GM12865 (cell line): Measurements from ENCODE around the gene HYAL4.
"Not testable (repeated sequence)": the region's sequence is repeated elsewhere in the genome, so short reads cannot be mapped to it uniquely, and the experiment has no call there.

Experiments
- DNase-seq: peaks from one replicate; pipeline ENCODE4 v3.0.0; 2010; ENCODE audit warnings: low read depth
- H3K4me3 ChIP-seq: 2 replicates; pipeline ENCODE4 v1.5.1; 2011; ENCODE audit warnings: mild to moderate bottlenecking, low read depth, low read length, control low read depth
- CTCF ChIP-seq: IDR thresholded peaks from 2 replicates; pipeline ENCODE4 v1.5.1; 2011; ENCODE audit warnings: low read length, control low read depth, low read depth, inconsistent platforms; ENCODE audit not compliant: insufficient read depth; ENCODE audit errors: missing control alignments

Gene HYAL4

DNA sequence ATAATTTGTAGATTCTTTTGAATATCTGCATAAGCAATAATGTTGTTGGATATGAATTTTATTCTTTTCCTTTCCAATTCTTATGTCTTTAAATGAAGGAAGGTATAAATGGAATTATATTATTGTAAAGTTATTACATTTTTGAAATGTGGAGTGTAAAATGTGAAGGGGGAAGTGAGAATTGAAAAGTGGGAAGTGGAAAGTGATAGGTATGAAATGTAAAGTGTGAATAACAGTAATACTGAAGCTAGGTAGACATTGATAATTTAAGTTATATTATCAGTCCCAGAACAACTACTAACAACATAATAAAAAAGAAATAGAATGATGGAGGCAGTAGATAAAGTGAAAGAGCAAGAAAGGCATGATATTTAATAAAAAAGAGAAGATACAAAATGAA, 39.7 kb upstream of the HYAL4 start:
- H3K4me3 ChIP-seq = no peak overlapping the region
- DNase-seq = no peak
- no peak for TF ChIP-seq CTCF

DNA sequence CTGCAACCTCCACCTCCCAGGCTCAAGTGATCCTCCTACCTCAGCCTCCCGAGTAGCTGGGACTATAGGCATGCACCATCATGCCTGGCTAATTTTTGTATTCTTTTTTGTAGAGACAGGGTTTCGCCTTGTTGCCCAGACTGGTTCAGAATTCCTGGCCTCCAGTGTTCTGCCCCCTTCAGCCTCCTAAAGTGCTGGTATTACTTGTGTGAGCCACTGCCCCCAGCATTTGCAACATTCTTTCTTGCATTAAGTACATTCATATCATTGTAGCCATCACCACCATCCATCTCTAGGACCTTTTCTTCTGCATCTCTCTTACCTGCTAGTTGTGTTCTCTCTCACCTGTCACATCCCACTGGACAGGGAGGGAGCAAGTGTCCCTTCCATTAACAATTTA, 35.5 kb upstream of the HYAL4 start:
- DNase-seq = no peak
- H3K4me3 ChIP-seq = no peak overlapping the region
- TF ChIP-seq CTCF = no peak

DNA sequence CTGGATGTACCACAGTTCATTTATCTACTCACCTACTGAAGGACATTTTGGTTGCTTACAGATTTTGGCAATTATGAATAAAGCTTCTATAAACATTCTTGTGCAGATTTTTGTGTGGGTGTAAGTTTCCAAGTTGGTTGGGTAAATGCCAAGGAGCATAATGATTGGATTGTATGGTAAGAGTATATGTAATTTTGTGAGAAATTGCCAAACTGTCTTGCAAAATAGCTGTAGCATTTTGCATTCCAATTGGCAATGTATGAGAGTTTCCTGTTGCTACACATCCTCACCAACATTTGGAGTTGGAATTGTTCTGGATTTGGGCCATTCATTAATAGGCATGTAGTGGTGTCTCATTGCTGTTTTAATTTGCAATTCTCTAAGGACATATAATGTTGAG, 33.9 kb upstream of the HYAL4 start:
- no peak for DNase-seq
- H3K4me3 ChIP-seq = no peak overlapping the region
- TF ChIP-seq CTCF = no peak

DNA sequence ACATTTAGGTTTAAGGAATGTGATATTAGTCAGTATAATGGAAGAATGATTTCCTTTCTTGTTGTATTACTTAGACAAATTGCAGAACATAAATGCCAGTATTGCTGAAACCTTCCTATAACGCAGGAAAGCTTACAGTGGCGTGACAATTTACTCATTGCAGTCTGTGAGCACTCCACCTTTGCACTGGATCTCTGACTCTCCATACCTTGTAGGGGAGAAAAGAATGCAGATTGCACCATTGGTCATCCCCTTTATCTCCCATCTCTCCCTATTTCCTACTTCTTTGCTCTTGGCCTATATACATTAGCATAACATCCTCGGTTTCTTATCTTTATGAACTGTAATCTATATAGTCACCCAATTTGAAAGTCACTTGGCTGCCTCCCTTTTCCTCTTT, 28.1 kb upstream of the HYAL4 start:
- DNase-seq = no peak
- H3K4me3 ChIP-seq = no peak overlapping the region
- no peak for TF ChIP-seq CTCF

GRCh38 chr7:123819001-123819400, 26.0 kb upstream of the HYAL4 start:
- TF ChIP-seq CTCF = no peak
- no peak for DNase-seq
- no peak overlapping the region for H3K4me3 ChIP-seq

GRCh38 chr7:123819795-123820194, 25.2 kb upstream of the HYAL4 start:
- not testable (repeated sequence) for DNase-seq, H3K4me3 ChIP-seq

GRCh38 chr7:123820864-123821263, 24.1 kb upstream of the HYAL4 start:
- no peak for DNase-seq
- TF ChIP-seq CTCF = no peak

DNA sequence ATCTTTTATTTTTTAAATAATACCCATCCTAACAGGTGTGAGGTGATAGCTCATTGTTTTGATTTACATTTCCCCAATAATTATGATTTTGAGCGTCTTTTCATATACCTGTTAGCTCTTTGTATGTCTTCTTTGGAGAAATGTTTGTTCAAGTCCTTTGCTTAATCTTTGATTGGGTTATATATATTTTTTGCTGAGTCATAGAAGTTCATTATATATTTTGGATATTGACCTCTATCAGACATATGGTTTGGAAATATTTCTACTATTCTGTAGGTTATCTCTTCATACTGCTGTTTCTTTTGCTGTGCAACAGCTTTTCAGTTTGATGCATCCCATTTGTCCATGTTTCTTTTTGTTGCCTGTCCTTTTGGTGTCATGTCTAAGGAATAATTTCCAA, 23.6 kb upstream of the HYAL4 start:
- no peak overlapping the region for H3K4me3 ChIP-seq
- DNase-seq = no peak
- no peak for TF ChIP-seq CTCF

More at GRCh38 chr7:123820864-123821263, 24.1 kb upstream of the HYAL4 start:
- no peak overlapping the region for H3K4me3 ChIP-seq
